ENCODE data around the gene MED31.
"Not testable (repeated sequence)": the region's sequence is repeated elsewhere in the genome, so short reads cannot be mapped to it uniquely, and the experiment has no call there.

MED31 gene

GRCh38 chr17:6677158-6677831 is 25.9 kb upstream of the MED31 start:
- no peak for DNase-seq

- DNase-seq: no peak
These were observed 25.4 kb upstream of the MED31 start for GRCh38 chr17:6676802-6677157.

GRCh38 chr17:6675201-6675825 is 23.9 kb upstream of the MED31 start:
- DNase-seq: no peak

GRCh38 chr17:6674586-6674985 is 23.2 kb upstream of the MED31 start:
- DNase-seq: no peak

- no peak for DNase-seq
These were observed 20.0 kb upstream of the MED31 start for GRCh38 chr17:6671431-6671830.

GRCh38 chr17:6670999-6671398 is 19.6 kb upstream of the MED31 start:
- DNase-seq: no peak

GRCh38 chr17:6670571-6670970 is 19.2 kb upstream of the MED31 start:
- no peak for DNase-seq

- DNase-seq: no peak
These were observed 18.2 kb upstream of the MED31 start for GRCh38 chr17:6669479-6670212.

GRCh38 chr17:6668727-6669425 is 17.5 kb upstream of the MED31 start:
- no peak for DNase-seq

- DNase-seq: no peak
These were observed 16.8 kb upstream of the MED31 start for GRCh38 chr17:6668219-6668618.

GRCh38 chr17:6667516-6667915 is 16.1 kb upstream of the MED31 start:
- DNase-seq: no peak

- DNase-seq: no peak
These were observed 15.2 kb upstream of the MED31 start for GRCh38 chr17:6666557-6666956.

GRCh38 chr17:6666077-6666521 is 14.7 kb upstream of the MED31 start:
- peak; percentile 77 to 85 for DNase-seq

- not testable (repeated sequence) for DNase-seq
These were observed 11.8 kb upstream of the MED31 start for GRCh38 chr17:6663200-6663599.

GRCh38 chr17:6661464-6661848 is 10.1 kb upstream of the MED31 start:
- DNase-seq: peak in 1 of 2 donors; percentile 16

GRCh38 chr17:6660805-6661463 is 9.5 kb upstream of the MED31 start:
- DNase-seq: peak; percentile 91 to 92

GRCh38 chr17:6660101-6660500 is 8.7 kb upstream of the MED31 start:
- DNase-seq: peak; percentile 66 to 78

- not testable (repeated sequence) for DNase-seq
These were observed 7.0 kb upstream of the MED31 start for GRCh38 chr17:6658411-6658810.

- no peak for DNase-seq
These were observed 6.4 kb upstream of the MED31 start for GRCh38 chr17:6657633-6658287.

- not testable (repeated sequence) for DNase-seq
These were observed 5.6 kb upstream of the MED31 start for GRCh38 chr17:6656797-6657632.

- not testable (repeated sequence) for DNase-seq
These were observed 4.4 kb upstream of the MED31 start for GRCh38 chr17:6655732-6656361.

Data from inflammatory macrophage (primary cell).